Tibial artery (tissue), 4 donors: ENCODE results near the gene RENBP.

Experiments
- DNase-seq, 2 donors: peaks; one replicate each; pipeline ENCODE4 v3.0.0-alpha.2; 2019
- H3K27ac ChIP-seq, 2 donors: fragments of 200-600 bp; sonication (generic) in 1 of 2; 1 replicate in 1 of 2; 2 replicates in 1 of 2; pipeline ENCODE4 v1.5.1; 2018 to 2019; ENCODE audit warnings: mild to moderate bottlenecking in 1 of 2
- H3K27me3 ChIP-seq, 2 donors: fragments of 200-600 bp; sonication (generic) in 1 of 2; one replicate each; pipeline versions ENCODE4 v1.5.1 to v1.6.0; 2016 to 2019
- H3K36me3 ChIP-seq, 3 donors: fragments of 200-600 bp; sonication (generic) in 2 of 3; one replicate each; pipeline ENCODE4 v1.5.1; 2016 to 2019; ENCODE audit warnings: mild to moderate bottlenecking in 2 of 3
- H3K4me1 ChIP-seq, 4 donors: fragments of 200-600 bp; sonication (generic) in 2 of 4; 1 replicate in 3 of 4; 2 replicates in 1 of 4; pipeline ENCODE4 v1.5.1; 2016 to 2019
- H3K4me3 ChIP-seq, 2 donors: fragments of 200-600 bp; sonication (generic) in 1 of 2; 1 replicate in 1 of 2; 2 replicates in 1 of 2; pipeline ENCODE4 v1.5.1; 2018 to 2019; ENCODE audit warnings: mild to moderate bottlenecking in 2 of 2
- H3K9me3 ChIP-seq, 3 donors: fragments of 200-600 bp; sonication (generic) in 1 of 3; one replicate each; pipeline ENCODE4 v1.5.1; 2016 to 2019
- intact Hi-C: fragments of 100-400 bp; cut with DNase I; formaldehyde crosslinking; loops from one replicate; pipeline ENCODE4 v1.15.0; 2023; ENCODE audit warnings: low total_unique reads
- TF ChIP-seq, protein P1 (sequence below), 2 experiments: fragments of 200-600 bp in 1 of 2; fragments of 450-650 bp in 1 of 2; IDR thresholded peaks; one replicate each; pipeline ENCODE4 v1.5.1; 2017 to 2019; ENCODE audit warnings: antibody characterized with exemption in 2 of 2, mild to moderate bottlenecking in 1 of 2, moderate library complexity in 1 of 2

The RENBP gene

GRCh38 chrX:153897899-153898298 lies 46.5 kb downstream of the RENBP start:
- no peak overlapping the region for H3K27ac ChIP-seq
- TF ChIP-seq, protein P1, sequence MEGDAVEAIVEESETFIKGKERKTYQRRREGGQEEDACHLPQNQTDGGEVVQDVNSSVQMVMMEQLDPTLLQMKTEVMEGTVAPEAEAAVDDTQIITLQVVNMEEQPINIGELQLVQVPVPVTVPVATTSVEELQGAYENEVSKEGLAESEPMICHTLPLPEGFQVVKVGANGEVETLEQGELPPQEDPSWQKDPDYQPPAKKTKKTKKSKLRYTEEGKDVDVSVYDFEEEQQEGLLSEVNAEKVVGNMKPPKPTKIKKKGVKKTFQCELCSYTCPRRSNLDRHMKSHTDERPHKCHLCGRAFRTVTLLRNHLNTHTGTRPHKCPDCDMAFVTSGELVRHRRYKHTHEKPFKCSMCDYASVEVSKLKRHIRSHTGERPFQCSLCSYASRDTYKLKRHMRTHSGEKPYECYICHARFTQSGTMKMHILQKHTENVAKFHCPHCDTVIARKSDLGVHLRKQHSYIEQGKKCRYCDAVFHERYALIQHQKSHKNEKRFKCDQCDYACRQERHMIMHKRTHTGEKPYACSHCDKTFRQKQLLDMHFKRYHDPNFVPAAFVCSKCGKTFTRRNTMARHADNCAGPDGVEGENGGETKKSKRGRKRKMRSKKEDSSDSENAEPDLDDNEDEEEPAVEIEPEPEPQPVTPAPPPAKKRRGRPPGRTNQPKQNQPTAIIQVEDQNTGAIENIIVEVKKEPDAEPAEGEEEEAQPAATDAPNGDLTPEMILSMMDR (IDR thresholded peaks at IDR 0.05), result no peak
- H3K9me3 ChIP-seq, result peaks cover 0 to 14% (median 7%) of the 10 kb centered on the region in 3 donors
- no peak for DNase-seq
- H3K36me3 ChIP-seq, result no peaks in the 10 kb centered on the region
- H3K27me3 ChIP-seq, result no peaks in the 10 kb centered on the region
- no peak overlapping the region for H3K4me3 ChIP-seq
- peaks cover 0 to 5% (median 0%) of the 10 kb centered on the region in 4 donors for H3K4me1 ChIP-seq
- intact Hi-C loops, result no loop called here

- no peaks in the 10 kb centered on the region for H3K9me3 ChIP-seq
- peaks cover 0 to 11% (median 7%) of the 10 kb centered on the region in 4 donors for H3K4me1 ChIP-seq
- peaks cover 0 to 29% of the 10 kb centered on the region in 2 donors for H3K27me3 ChIP-seq
- no peak overlapping the region for H3K27ac ChIP-seq
- no peak for DNase-seq
- TF ChIP-seq, protein P1 (IDR thresholded peaks at IDR 0.05), result no peak
- H3K4me3 ChIP-seq, result no peak overlapping the region
- intact Hi-C loops, result no loop called here
- no peaks in the 10 kb centered on the region for H3K36me3 ChIP-seq
Measured at GRCh38 chrX:153889123-153889522, 55.3 kb downstream of the RENBP start.

DNA sequence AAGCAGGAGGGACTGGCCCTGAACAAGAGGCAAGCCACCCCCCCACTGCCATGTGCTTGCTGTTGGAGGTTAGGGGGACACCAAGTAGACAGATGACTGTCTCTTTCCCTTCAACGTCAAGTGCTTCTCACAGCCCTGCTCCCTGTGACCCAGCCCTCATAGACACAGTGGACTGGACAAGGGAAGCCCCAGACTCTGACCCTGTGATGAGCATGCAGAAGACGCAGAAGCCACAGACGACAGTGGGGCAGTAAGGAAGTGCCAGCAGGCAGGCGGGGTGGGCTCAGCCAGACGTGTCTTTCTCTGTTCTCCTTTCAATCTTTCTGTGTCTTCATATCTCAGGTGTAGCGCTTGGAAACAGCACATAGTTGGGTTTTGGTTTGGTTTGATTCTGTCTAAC lies 56.1 kb downstream of the RENBP start:
- intact Hi-C loops, result no loop called here
- TF ChIP-seq, protein P1 (IDR thresholded peaks at IDR 0.05), result no peak

DNA sequence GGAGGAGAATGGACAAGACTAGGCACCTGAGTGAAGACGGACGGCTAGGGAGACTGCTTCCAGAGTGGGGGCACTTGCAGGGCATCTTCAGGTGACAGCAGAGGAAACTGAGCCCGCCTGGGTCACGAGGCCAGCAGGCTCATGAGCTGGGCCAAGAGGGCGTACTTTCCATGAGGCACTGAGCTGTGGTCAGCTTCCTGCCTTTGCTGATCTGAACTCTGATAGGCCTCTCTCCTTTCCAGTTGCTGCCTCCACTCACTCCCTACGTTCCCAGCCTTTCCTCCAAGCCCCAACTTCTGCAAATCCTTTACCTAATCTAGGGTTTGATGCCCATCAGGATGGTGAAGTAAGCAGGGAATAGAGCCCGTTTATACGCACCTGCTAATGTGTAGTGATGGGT lies 57.1 kb downstream of the RENBP start:
- DNase-seq, result no peak
- Histone ChIP-seq H3K4me1 (peaks cover 0 to 11% (median 7%) of the 10 kb centered on the region in 4 donors), H3K27ac (no peak overlapping the region), H3K4me3 (no peak overlapping the region), H3K36me3 (no peaks in the 10 kb centered on the region), H3K9me3 (no peaks in the 10 kb centered on the region), H3K27me3 (peaks cover 0 to 46% of the 10 kb centered on the region in 2 donors)
- TF ChIP-seq, protein P1 (IDR thresholded peaks at IDR 0.05), result no peak
- intact Hi-C loops, result no loop called here

More for the DNA sequence above, 56.1 kb downstream of the RENBP start:
- H3K4me3 ChIP-seq, result no peak overlapping the region
- DNase-seq, result no peak
- H3K4me1 ChIP-seq, result peaks cover 0 to 11% (median 7%) of the 10 kb centered on the region in 4 donors
- H3K36me3 ChIP-seq, result no peaks in the 10 kb centered on the region
- peaks cover 0 to 36% of the 10 kb centered on the region in 2 donors for H3K27me3 ChIP-seq
- H3K9me3 ChIP-seq, result no peaks in the 10 kb centered on the region
- no peak overlapping the region for H3K27ac ChIP-seq

- peaks cover 0 to 11% (median 7%) of the 10 kb centered on the region in 4 donors for H3K4me1 ChIP-seq
- TF ChIP-seq, protein P1 (IDR thresholded peaks at IDR 0.05), result no peak
- H3K27ac ChIP-seq, result no peak overlapping the region
- no peak overlapping the region for H3K4me3 ChIP-seq
- H3K36me3 ChIP-seq, result no peaks in the 10 kb centered on the region
- intact Hi-C loops, result no loop called here
- H3K9me3 ChIP-seq, result no peaks in the 10 kb centered on the region
- H3K27me3 ChIP-seq, result peaks cover 0 to 51% of the 10 kb centered on the region in 2 donors
- no peak for DNase-seq
Measured at GRCh38 chrX:153886915-153887314, 57.5 kb downstream of the RENBP start.
